Brain microvascular endothelial cell (primary cell): ENCODE measurements around the gene LMO1.

Source experiments
- DNase-seq: peaks from one replicate; pipeline ENCODE4 v3.0.0-alpha.2; 2020
- H3K27ac ChIP-seq: fragments of 250-450 bp; sonication (Bioruptor Pico); 2 replicates; pipeline ENCODE4 v1.5.1; 2020; ENCODE audit warnings: mild to moderate bottlenecking, moderate library complexity
- H3K27me3 ChIP-seq: fragments of 250-450 bp; sonication (Bioruptor Pico); replicated peaks from 2 replicates; pipeline ENCODE4 v1.5.1; 2020; ENCODE audit warnings: mild to moderate bottlenecking
- H3K36me3 ChIP-seq: fragments of 250-450 bp; sonication (Bioruptor Pico); replicated peaks from 2 replicates; pipeline ENCODE4 v1.5.1; 2020; ENCODE audit warnings: mild to moderate bottlenecking
- H3K4me3 ChIP-seq: 2 replicates; pipeline ENCODE4 v1.5.1; 2011; ENCODE audit warnings: low read depth, mild to moderate bottlenecking, control low read depth, low read length, moderate library complexity
- CTCF ChIP-seq: IDR thresholded peaks from 2 replicates; pipeline ENCODE4 v1.5.1; 2011; ENCODE audit warnings: low read depth, mild to moderate bottlenecking, moderate library complexity, low read length, control low read depth, inconsistent platforms; ENCODE audit errors: missing control alignments
- in situ Hi-C: cut with HindIII; loops from 2 replicates; pipeline ENCODE4 v1.10.0; 2017; ENCODE audit warnings: low sequenced_read_pairs, low pct_ligation_motif_present

The LMO1 gene

GRCh38 chr11:8256271-8257002 is 7.2 kb downstream of the LMO1 start:
- Histone ChIP-seq H3K27ac (no peak overlapping the region), H3K27me3 (peaks cover 8% of the 10 kb centered on the region), H3K4me3 (no peak overlapping the region), H3K36me3 (no peaks in the 10 kb centered on the region)
- in situ Hi-C loops, result no loop called here
- TF ChIP-seq CTCF, result no peak
- no peak for DNase-seq

DNA sequence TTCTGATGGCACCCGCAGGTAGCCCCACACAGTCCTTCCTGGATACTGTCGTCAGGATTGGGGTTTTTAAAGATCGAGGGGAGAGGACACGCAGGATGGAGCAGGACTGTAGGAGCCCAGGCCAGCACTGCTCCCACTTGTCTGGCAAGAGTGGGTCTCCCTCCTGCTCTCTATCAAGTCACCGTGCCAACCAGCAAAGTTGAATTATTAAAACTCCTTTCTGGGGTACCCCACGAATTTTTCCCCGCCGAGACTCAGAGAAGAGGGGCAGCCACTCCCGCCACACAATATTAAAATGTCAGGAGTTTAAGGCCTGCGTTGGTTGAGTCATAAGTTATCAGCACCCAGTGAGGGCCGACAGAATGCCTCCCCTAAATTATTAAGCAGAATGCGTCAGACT is 10.1 kb downstream of the LMO1 start:
- in situ Hi-C loops, result no loop called here
- no peaks in the 10 kb centered on the region for H3K27me3 ChIP-seq
- no peak overlapping the region for H3K4me3 ChIP-seq
- TF ChIP-seq CTCF, result no peak
- H3K36me3 ChIP-seq, result no peaks in the 10 kb centered on the region
- no peak for DNase-seq
- H3K27ac ChIP-seq, result no peak overlapping the region

- in situ Hi-C loops, result no loop called here
- Histone ChIP-seq H3K27me3 (no peaks in the 10 kb centered on the region), H3K27ac (no peak overlapping the region), H3K4me3 (no peak overlapping the region), H3K36me3 (no peaks in the 10 kb centered on the region)
- TF ChIP-seq CTCF, result no peak
- DNase-seq, result no peak
Measured at GRCh38 chr11:8252946-8253345, 10.7 kb downstream of the LMO1 start.

DNA sequence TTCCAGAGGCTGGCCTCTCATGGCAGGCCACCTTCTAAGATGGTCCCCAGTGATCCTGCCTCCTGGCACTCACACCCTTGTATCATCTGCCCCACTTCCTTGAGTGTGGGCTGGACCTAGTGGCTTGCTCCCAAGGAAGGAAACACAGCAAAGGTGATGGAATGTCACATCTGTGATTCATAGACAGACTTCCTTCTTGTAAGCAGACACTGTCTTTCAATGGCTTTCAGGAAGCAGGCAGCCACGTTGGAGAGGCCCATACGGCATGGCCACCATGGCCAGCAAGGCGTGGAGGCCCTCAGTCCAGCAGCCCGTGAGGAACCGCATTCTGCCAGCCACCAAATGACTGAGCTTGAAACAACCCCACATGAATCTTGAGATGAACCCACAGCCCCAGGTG is 11.3 kb downstream of the LMO1 start:
- no peak overlapping the region for H3K4me3 ChIP-seq
- no peaks in the 10 kb centered on the region for H3K36me3 ChIP-seq
- no peak for TF ChIP-seq CTCF
- H3K27me3 ChIP-seq, result no peaks in the 10 kb centered on the region
- DNase-seq, result no peak
- in situ Hi-C loops, result no loop called here
- H3K27ac ChIP-seq, result no peak overlapping the region

DNA sequence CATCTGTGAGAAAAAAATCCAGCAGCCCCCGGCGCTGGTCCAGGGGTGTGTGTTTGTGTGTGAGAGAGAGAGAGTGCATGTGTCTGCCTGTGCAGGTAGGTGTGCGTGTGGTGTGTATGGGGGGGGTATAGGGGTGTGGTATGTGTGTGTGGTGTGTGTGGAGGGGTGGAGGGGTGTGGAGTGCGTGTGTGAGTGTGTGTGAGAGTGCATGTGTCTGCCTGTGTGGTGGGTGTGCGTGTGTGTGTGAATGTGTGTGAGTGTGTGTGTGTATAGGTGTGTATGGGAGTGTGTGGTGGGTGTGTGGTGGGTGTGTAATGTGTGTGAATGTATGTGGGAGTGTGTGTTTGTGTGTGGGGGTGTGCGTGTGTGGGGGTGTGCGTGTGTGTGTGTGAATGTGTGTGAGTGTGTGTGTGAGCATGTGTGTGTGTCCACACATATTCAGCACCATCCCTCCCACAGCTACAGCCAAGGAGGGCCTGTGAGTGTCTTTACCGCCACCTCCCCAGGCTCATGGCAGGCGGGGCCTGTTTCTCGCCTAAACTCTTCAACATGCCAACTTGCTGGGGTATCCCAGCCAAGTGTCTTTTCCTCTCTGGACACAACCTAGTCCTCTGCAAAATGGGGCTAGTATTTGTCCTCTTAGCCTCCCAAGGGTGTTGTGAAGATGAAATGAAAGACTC is 11.9 kb downstream of the LMO1 start:
- Histone ChIP-seq H3K27ac (no peak overlapping the region), H3K27me3 (no peaks in the 10 kb centered on the region), H3K36me3 (no peaks in the 10 kb centered on the region), H3K4me3 (no peak overlapping the region)
- no peak for DNase-seq
- in situ Hi-C loops, result no loop called here
- no peak for TF ChIP-seq CTCF
